DMS153 (cell line): ENCODE results near the gene MFAP1.
"Not testable (repeated sequence)": the region's sequence is repeated elsewhere in the genome, so short reads cannot be mapped to it uniquely, and the experiment has no call there.

Experiments used
- DNase-seq: peaks from one replicate; lab custom pipeline; 2025; lab: John Stamatoyannopoulos, UW

Gene MFAP1

DNA sequence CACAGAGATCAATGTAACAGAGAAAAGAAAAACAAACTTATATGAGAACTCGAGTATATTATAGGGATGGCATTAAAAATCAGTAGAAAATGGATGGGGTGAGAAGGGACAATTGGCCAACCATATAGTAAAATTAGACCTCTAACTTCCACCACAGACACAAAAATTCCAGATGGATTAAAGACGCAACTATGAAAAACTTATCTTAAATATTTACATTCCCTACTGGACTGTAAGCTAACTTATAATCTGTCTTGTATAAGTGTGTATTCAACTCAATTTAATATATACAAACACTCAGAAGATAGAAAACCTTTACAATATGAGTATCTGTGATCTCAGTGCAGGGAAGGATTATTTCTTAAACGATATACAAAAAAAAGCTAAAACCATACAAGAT, 3.0 kb downstream of the MFAP1 start:
- no peak for DNase-seq

DNA sequence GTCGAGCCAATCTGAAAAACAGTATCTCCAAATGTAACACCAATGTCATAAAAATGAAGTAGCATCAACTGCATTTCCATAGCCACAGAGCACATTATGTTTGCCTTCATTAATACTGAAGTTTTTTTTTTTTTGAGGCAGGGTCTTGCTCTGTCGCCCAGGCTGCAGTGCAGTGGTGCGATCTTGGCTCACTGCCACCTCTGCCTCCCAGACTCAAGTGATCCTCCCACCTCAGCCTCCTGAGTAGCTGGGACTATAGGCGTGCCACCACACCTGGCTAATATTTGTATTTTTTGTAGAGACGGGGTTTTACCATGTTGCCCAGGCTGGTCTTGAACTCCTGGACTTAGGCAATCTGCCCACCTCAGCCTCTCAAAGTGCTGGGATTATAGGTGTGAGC, 9.4 kb downstream of the MFAP1 start:
- DNase-seq: not testable (repeated sequence)

DNA sequence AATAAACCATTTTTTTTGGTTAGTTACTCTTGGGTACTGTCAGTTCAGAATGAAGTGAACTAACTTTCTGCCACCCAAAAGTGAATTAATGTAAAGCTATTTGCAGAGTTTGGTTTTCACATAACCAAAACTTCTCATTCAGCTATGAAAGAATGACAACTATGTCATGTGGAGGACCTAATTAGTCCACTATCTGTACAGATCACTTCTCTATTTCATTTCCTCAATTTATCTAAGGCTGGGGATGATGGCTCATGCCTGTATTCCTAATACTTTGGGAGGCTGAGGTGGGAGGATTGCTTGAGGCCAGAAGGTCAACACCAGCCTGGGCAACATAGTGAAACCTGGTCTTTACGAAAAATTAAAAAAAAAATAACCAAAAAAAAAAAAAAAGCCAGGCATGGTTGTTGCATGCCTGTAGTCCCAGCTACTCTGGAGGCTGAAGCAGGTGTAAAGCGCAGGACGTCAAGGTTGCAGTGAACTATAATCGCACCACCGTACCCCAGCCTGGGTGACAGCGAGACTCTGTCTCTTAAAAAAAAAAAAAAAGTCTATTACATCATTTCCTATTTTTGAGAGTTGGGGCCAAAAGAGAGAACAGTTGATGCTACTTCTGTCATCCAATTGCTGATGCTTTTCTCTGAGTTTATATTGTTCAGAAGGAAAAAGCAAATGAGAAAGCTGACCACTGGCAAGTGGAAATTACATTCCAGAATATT, 15.4 kb downstream of the MFAP1 start:
- DNase-seq: no peak

DNA sequence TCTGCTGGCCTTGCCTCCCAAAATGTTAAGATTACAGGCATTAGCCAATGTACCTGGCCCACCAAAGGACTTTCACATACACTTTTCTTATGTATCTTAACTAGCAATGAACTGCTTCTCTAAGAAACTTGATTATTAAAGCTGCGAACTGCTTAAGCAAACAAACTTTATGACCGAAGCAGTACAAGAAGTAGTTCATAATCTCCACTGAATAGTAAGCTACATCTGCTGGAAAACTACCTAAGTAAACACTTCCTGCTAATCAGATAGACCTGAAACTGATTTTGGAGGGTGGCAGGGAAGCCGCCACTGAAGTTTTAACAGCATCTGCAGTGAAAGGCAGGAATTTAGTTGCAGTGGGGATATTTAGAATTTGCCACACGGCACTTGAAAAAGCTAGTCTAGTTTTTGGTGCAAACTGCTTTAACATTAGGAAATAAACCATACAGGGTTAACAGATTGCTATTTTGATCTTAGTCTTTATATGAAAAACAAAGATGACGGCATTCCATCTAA, 16.0 kb downstream of the MFAP1 start:
- DNase-seq: no peak

DNA sequence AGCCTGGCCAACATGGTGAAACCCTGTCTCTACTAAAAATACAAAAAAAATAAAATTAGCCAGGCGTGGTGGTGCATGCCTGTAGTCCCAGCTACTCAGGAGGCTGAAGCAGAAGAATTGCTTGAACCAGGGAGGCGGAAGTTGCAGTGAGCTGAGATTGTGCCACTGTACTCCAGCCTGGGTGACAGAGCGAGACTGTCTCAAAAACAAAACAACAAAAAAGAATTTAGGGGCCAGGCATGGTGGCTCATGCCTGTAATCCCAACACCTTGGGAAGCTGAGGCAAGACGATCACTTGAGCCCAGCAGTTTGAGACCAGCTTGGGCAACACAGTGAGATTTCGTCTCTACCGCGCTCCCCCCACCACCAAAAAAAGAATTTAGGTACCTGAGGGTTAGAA, 21.8 kb downstream of the MFAP1 start:
- not testable (repeated sequence) for DNase-seq

DNA sequence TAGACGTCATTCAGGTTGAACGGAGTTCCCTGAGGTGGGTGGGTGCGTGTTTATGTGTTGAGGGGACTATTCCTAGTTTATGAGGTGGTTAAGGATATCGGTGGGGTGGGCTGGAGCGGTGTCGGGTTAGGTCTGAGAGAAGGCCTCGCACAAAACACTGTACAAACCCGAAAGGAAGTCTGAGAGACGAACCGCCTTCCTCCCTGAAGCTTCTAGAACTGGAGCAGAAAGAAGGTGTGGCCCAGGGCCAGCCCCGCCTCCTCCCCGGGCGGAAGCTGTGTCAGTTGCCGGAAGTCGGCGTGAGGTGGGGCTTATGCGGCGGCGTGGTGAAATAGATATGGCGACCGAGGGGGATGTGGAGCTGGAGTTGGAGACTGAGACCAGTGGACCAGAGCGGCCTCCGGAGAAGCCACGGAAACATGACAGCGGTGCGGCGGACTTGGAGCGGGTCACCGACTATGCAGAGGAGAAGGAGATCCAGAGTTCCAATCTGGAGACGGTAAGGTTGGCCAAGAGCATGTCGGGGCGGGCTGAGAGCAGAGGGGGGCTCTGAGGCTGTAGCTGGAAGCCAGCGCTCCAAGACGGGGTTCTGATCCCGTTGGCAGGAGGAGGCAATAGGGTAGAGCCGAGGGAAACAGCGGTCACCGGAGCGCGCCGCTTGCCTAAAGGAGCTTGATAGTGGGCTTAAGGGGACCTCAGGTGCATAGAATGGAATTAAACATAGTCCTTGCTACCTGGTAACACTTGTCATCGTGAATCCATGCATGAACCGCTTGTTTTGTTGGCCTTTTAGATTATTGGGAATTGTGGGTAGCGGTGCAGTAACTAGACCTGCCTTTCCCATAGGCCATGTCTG, 24.0 kb downstream of the MFAP1 start, which contains the start of gene HYPK:
TSS of gene HYPK (plus strand) at position 314 of the 856 bp plus-strand sequence. CDS start at position 338, 24 bp downstream.
- peak; percentile 39 for DNase-seq

DNA sequence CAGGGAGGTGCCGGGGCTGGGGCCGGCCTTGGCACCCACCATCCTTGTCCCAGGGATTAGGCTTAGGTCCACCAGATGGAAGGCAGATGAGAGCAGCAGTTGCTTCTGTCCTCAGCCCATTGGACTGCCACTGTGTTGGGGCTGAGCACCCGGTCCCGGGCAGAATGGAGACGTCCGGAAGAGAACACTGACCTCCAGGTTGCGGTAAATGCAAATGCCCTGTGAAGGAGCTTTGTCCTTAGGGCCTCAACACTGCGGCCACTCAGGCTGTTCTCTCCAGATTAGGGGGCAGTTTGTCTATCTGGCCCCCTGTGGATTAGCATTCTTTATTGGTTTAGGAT, 24.6 kb downstream of the MFAP1 start, which contains the start of gene SERINC4:
TSS of gene SERINC4 (minus strand) at position 276 of the 341 bp plus-strand sequence. CDS start at position 42, 234 bp downstream.
- no peak for DNase-seq

DNA sequence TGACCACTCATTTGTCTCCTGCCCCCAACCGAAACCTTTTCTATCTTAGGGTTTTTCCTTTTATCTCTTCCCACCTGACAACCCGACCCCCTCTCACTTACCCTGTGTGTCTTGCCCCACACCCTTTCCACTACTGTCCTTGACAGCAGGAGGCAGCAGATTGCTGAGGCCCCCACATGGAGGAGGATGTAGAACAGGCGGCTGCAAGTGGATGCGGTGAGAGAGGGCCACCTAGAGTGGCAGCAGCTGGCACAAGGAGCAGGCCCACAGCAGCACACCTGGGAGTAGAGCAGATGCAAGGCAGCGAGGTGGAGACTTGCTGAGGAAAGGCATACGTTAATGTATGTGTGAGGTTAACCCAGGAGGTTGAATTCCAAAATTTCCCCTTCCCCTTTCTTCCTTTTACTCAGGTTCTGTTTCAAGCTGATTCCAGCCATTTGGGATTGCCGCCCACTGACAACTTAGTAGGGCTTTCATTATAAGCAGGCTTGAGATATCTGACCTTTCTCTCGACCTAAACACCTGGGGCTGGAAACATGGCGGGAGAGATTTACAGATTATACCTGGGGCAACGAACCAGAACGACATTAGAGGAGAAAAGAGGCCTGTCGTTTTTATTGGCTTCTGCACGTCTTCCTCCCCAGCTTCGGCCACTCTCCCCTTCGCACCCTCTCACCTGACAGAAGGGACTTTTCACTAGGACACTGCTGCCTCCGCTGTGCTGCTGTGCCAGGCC, 25.1 kb downstream of the MFAP1 start:
- DNase-seq: peak; percentile 32

DNA sequence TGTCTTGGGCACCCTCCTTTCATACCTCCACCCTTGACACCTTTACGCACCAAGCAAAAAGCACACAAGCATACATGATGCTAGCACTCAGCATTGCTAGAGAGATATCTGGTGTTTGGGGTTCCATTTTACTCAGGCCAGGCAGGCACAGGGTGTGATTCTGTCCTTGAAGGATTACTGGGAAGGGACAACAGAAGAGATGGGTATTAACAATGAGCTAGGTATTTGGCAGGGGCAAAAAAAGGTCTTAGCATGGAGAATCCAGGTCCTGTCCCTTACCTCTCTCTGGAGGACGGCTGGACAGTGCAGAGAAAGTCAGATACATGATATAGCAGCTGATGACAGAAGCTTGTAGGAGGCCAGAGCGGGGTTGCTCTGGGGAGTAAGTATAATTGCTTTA, 27.9 kb downstream of the MFAP1 start:
- no peak for DNase-seq

DNA sequence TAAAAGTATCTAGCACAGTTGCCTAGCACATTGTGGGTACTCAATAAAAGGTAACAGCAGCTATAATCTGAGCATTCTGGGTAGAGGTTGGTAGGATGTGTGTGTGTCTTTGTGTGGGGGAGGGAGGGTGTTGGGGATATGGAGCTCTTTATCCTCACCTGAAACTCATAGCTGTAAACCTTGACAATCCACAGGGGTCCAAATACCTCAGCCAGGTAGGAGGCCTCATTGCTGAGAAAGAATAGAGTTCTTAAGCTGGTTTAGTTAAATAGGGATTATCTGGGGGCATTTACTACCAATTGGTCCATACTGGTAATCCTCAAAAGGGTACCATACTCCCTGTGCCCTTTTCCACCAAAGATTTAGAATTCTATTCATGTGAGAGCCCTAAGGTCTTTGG, 28.5 kb downstream of the MFAP1 start:
- DNase-seq: no peak

DNA sequence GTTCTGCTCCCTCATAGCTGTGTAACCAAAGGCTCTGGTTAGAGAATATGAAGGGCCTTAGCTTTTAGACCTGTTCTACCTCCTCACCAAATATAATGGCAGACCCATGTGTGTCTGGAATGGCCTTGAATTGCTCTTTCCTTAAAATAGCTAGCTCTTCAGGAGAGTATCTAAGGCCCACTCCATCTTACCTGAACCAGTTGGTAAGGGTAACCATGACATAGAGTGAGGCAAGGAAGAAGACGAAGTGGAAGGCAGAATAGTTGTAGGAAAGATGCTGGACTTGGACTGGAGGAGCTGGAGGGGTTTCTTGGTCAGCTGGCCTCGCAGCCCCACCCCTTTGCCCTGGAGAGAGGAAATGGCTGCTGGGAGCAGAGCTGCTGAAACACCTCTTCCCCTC, 29.3 kb downstream of the MFAP1 start:
- DNase-seq: no peak

DNA sequence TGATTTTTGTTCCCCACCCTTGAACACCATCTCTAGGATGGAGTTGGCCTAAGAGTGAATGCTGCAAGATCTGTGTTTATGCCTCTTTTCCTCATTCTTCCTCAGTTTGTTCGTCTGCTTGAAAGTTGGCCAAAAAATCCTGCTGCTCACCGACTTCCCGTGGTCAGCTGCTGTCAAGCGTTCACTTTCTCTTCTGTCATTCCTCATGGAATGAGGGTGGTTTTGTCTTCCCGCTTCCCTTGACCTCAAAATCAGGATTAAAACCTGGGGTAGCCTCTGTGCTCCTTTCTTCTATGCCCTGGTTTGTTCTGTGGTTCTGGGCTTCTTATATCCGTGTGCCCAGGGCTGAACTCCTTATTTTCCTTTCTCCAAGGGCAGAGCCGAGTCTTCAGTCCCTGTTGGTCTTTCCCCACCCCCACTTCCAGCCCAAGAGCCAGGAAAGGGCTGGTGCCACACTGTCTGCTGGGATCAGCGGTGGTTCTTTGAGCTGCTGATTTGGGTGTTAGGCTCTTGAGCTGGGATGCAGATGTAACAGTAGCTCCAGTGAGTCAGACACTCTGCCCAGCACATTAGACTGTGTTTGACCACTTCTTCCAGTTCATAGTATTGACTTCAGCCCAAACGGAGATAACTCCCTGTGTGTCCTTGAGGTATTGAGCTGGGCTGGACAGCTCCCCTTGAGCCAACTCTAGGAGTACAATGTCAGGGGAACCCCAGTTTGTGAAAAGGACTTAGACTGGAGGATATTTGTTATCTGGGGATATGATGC, 30.0 kb downstream of the MFAP1 start:
- DNase-seq: no peak

DNA sequence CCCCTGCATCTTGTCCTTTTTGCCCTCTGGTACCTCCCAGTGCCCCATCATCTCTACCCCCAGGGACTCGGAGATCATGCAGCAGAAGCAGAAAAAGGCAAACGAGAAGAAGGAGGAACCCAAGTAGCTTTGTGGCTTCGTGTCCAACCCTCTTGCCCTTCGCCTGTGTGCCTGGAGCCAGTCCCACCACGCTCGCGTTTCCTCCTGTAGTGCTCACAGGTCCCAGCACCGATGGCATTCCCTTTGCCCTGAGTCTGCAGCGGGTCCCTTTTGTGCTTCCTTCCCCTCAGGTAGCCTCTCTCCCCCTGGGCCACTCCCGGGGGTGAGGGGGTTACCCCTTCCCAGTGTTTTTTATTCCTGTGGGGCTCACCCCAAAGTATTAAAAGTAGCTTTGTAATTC, 30.8 kb downstream of the MFAP1 start:
- no peak for DNase-seq

DNA sequence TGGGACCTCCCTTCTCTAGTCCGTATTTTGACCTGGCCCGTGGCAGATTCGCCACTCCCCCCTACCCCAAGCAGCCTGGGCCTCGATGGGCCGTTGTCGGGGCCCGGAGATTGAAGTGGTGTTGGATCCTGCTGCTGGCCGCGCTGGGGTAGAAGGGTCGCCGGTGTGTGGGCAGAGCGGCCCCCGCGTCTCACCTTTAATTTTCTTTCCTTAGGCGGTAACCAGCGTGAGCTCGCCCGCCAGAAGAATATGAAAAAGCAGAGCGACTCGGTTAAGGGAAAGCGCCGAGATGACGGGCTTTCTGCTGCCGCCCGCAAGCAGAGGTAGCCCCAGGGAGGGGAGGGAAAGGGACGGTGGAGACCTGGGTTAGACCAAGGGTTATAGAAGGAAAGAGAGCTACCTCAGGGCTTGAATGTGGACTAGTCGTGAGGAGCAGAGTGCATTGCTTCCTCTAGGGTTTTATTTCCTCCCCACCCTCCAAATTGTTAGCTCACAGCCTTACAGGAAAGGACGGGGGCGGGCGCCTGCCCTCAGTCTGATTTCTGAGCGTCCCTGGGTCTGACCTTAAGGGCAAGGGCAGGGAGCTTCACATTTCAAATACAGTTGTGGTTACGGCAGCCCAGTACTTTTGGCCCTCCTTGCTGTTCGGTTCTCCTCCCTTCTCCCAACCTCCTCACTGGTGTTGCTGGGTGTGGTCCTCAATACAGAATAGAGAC, 31.6 kb downstream of the MFAP1 start:
- no peak for DNase-seq

DNA sequence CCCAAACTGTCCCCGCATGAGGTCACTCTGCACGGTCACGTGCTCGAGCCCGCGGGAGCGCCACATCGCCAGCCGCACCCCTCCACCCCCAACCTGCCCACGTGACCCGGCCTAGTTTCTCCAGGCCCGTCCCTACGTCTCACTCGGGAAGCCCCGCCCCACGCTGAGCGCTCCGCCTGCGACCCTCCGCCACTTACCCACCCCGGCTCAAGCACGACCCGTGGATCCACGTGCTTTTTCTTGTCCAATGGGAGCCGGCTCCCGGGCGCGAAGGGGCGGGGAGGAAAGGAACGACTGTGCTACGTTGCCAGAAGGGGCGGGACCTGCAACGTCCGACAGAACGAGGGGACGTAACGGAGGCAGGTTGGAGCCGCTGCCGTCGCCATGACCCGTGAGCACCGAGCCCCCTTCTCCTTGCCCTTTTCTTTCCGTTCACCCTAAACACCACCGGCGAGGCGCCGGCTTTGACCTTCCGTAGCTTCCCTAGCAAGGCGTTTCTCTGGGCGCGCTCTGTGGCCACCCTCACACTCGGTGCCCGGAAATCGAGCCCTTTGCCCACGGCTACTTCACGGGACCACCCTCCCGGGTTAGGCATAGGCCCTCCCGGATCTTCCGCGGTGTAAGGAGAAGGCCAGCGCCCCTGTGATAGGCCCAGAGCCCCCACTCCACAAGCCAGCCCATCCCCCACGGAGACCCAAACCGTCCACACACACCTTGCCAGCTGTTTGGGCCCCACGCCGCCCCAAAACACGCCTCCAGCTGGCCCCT, 32.3 kb downstream of the MFAP1 start, which contains the start of gene SERF2:
TSS of gene SERF2 (plus strand) at position 328 of the 768 bp plus-strand sequence. CDS start at position 385, 57 bp downstream.
- peak; percentile 93 for DNase-seq

DNA sequence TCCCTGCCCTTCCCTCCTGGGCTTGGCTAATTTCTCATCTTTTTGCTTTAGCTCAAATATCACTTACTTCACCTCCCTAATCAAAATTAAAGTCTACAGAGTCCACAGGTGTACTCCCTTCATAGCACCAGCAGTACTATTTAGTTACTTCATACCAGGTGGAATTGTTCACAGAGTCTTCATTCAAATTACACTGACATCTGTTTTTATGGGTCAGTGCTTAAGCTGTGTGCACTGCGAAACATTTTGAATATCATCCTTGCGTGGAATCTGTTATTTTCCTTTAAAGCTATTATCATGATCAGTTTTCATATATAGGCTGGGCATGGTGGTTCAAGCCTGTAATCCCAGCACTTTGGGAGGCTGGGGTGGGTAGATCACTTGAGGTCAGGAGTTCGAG, 35.1 kb downstream of the MFAP1 start:
- DNase-seq: no peak

DNA sequence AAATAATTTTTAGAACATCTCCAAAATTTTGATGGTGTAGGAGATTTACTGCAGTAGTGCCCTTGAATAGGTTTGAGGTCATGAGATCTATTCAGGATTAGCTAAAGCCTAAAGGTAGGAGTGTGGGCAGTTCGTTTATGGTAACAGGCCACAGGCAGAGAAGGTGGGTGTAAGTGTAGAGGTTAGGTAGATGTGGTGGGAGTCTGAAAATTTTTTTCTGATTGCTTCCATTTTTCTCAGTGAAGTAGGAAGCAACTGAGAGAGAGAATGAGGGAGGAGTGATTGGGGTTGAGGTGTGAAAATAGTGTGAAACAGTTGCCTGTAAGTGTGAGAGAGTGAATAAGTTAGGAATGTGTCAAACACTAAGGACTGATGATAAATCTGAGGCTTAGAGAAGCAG, 45.5 kb downstream of the MFAP1 start:
- DNase-seq: no peak

DNA sequence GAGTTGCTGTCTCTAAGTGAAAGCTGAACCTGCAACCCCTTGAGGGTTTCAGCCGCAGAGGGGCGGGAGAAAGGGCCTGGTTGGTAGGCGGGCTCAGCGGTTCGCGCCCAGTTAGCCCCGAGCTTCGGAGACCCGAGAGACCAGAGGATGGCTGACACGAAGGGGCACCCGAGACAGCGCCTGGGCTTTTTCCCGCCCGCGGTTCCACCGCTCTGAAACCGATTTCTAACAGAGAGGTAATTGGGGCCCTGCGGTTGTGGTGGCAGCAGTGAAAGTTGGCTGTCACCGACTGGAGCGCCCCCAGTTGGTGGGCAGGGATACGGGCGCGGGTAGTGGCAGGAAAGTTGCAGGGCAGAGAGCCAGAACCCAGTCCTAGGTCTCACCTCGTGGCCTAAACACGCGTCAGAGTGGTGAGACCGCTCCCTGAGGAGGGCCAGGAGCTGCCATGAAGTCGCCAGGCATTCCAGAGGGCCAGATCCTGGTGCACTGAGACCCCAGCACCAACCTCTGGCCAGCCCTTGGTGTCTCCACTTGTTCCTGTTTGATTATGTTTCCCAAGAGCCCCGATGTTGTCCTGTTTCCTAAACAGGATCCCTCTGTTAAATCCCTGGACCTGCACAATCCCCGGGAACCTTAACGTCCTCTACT, 47.1 kb downstream of the MFAP1 start:
- DNase-seq: peak; percentile 47

DNA sequence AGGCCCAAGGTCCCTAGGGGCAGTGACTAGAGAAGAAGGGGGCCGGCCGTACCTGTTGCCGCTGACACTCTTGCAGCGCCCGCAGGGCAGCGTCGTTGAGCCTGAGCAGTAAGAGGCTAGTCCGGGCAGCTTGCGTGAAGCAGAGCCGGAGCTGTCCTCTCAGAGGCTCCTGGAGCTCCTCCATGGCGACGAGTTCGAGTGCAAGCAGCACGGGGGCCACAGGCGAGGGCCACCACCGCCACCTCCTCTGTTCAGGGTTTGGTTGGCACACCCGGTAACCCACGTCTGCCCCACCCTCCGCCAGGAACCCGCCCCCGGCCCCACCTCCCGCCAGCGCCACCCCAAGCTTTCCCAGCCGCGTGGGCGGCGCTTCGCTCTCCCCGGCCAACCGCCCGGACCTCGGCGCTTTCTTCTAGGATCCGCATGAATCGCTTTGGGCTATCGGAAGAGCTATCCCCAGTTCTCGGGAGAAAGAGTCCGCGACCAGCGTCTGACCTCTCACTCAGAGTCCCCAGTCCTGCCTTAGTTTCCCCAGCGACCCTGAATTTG, 47.7 kb downstream of the MFAP1 start, which contains the start of gene ELL3:
TSS of gene ELL3 (minus strand) at position 249 of the 549 bp plus-strand sequence. CDS start at position 184, 65 bp downstream.
- DNase-seq: peak; percentile 47
